GM21390 (cell line): Measurements from ENCODE around the gene SNTB2.

Source experiments
- ATAC-seq: cut with Tn5 transposase; IDR thresholded peaks from one replicate; pipeline ENCODE4 v1.9.1; 2021; ENCODE audit not compliant: unreplicated experiment

The SNTB2 gene

GRCh38 chr16:69316595-69317034 is 129.7 kb downstream of the SNTB2 start:
- no peak for ATAC-seq

GRCh38 chr16:69318177-69318910 is 131.4 kb downstream of the SNTB2 start:
- ATAC-seq, result no peak

GRCh38 chr16:69318911-69319289 is 131.9 kb downstream of the SNTB2 start:
- ATAC-seq, result no peak

GRCh38 chr16:69319381-69319780 is 132.4 kb downstream of the SNTB2 start:
- no peak for ATAC-seq

- no peak for ATAC-seq
These were observed 133.1 kb downstream of the SNTB2 start for GRCh38 chr16:69319826-69320739.

GRCh38 chr16:69320740-69321073 is 133.7 kb downstream of the SNTB2 start:
- ATAC-seq, result no peak

- ATAC-seq, result no peak
These were observed 134.1 kb downstream of the SNTB2 start for GRCh38 chr16:69321080-69321479.

- no peak for ATAC-seq
These were observed 135.4 kb downstream of the SNTB2 start for GRCh38 chr16:69322343-69322742.

GRCh38 chr16:69323415-69323814 is 136.5 kb downstream of the SNTB2 start:
- no peak for ATAC-seq

GRCh38 chr16:69324013-69324531 is 137.1 kb downstream of the SNTB2 start:
- no peak for ATAC-seq

GRCh38 chr16:69324585-69325253 is 137.8 kb downstream of the SNTB2 start:
- ATAC-seq, result no peak

- no peak for ATAC-seq
These were observed 138.8 kb downstream of the SNTB2 start for GRCh38 chr16:69325784-69326171.

- ATAC-seq, result no peak
These were observed 139.4 kb downstream of the SNTB2 start for GRCh38 chr16:69326172-69326873.

- no peak for ATAC-seq
These were observed 140.8 kb downstream of the SNTB2 start for GRCh38 chr16:69327585-69328310.

- no peak for ATAC-seq
These were observed 141.9 kb downstream of the SNTB2 start for GRCh38 chr16:69328854-69329316.

- peak; percentile 29 for ATAC-seq
These were observed 142.7 kb downstream of the SNTB2 start for GRCh38 chr16:69329369-69330285.

GRCh38 chr16:69330286-69331109 is 143.5 kb downstream of the SNTB2 start, which contains the start of gene PDF:
TSS of gene PDF (minus strand) at chr16:69330588. CDS start at chr16:69330570, 18 bp downstream.
- ATAC-seq, result peak; percentile 95

- no peak for ATAC-seq
These were observed 147.7 kb downstream of the SNTB2 start for GRCh38 chr16:69334696-69335095.
